ENCODE results near the gene VSIG4. TPM values are rescaled to one million over a fixed set of nuclear protein-coding genes. Genes with fewer than 3 reads are reported as not detected.
"Not testable (repeated sequence)": the region's sequence is repeated elsewhere in the genome, so short reads cannot be mapped to it uniquely, and the experiment has no call there.

Gene VSIG4, protein sequence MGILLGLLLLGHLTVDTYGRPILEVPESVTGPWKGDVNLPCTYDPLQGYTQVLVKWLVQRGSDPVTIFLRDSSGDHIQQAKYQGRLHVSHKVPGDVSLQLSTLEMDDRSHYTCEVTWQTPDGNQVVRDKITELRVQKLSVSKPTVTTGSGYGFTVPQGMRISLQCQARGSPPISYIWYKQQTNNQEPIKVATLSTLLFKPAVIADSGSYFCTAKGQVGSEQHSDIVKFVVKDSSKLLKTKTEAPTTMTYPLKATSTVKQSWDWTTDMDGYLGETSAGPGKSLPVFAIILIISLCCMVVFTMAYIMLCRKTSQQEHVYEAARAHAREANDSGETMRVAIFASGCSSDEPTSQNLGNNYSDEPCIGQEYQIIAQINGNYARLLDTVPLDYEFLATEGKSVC
- not detected in 2 replicates for total RNA-seq
- not detected for polyA plus RNA-seq (2012)

- no peak for DNase-seq (ENCODE audit: low read depth)
Measured at GRCh38 chrX:66039944-66040343, at the start of gene VSIG4. VSIG4 (minus strand) TSS chrX:66040080; CDS start chrX:66039998, 82 bp downstream.

DNA sequence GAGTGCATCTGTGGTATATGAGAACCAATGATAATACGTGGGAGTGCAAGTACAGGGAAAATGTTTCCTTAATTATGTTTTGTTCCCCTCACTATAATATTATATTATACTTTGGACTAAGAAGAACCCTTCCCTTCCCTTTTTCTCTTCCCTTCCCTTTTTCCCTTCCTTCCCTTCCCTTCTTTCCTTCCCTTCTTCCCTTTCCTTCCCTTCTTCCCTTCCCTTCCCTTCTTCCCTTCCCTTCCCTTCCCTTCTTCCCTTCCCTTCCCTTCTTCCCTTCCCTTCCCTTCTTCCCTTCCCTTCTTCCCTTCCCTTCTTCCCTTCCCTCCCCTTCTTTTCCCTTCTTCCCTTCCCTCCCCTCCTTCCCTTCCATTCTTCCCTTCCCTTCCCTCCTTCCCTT, 36.9 kb upstream of the VSIG4 start:
- DNase-seq (ENCODE audit: low read depth): no peak

- no peak for DNase-seq (ENCODE audit: low read depth)
Measured at GRCh38 chrX:66074920-66075879, 35.3 kb upstream of the VSIG4 start.

DNA sequence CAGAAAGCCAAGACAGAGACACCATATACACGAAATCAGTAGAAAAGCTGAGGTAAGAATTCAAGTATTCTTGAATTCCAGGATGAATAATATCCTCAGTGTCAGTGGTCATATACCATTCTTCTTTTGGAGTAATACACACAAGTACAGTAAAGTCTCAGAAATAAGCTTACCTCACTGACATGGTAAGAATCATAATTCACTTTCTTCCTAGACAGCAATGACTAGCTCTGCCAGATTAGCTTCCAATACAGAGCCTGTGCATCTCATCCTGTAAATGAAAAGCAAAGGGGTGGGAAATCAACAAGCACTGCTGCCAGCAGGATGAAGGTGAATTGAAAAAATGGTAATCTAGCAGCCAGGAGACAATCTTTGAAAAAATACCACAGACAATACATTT, 31.2 kb upstream of the VSIG4 start:
- no peak for DNase-seq (ENCODE audit: low read depth)

GRCh38 chrX:66064261-66064660, 24.4 kb upstream of the VSIG4 start:
- DNase-seq (ENCODE audit: low read depth): no peak

DNA sequence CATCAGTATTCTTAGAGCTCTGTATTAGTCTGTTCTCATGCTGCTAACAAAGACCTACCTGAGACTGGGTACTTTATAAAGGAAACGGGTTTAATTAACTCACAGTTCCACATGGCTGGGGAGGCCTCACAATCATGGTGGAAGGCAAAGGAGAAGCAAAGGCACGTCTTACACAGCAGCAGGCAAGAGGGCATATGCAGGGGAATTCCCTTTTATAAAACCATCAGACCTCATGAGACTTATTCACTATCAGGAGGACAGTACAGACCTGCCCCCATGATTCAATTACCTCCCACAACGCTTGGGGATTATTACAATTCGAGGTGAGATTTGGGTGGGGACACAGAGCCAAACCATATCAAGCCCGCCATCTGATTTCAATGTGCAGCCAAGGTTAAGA, 17.1 kb upstream of the VSIG4 start:
- DNase-seq (ENCODE audit: low read depth): not testable (repeated sequence)

- no peak for DNase-seq (ENCODE audit: low read depth)
Measured at GRCh38 chrX:66054978-66055377, 15.1 kb upstream of the VSIG4 start.

DNA sequence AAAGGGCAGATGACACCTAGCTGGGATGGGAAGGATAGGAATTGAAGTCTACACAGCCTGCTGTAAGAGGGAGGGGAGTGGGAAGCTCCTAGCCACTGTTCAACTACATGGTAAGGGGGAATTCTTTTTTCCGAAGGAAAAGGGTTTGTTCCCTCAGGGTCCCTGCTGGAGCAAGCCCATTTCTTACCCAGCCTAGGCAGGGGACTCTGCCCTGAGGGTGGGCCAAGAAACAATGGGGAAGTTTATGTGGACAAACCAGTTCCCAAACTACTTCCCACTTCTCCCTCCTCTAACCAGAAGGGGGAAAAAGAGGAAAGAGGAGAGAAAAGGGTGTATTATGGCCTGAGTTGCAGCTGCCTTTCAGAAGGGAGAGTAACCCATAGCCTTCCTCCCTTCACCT, 13.5 kb upstream of the VSIG4 start:
- DNase-seq (ENCODE audit: low read depth): no peak

DNA sequence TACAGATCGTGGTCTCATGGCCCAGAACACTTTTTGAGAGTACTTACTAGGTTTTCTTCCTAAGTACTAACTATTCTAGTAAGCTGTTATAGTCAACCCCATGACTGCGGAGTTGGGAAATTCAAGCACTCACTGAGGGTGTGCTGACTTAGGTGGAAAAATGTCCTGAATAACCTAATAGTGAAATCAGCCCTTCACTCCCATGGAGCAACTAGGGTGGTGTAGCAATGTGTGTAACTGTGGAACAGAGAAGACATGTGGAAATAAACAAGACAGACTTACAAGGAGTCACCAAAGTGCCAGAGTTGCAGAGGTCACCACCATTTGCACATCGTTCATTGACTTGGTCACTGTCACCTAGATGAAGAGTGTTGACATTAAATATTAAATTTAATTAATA, 12.1 kb upstream of the VSIG4 start:
- no peak for DNase-seq (ENCODE audit: low read depth)

- no peak for DNase-seq (ENCODE audit: low read depth)
Measured at GRCh38 chrX:66050140-66050569, 10.3 kb upstream of the VSIG4 start.

DNA sequence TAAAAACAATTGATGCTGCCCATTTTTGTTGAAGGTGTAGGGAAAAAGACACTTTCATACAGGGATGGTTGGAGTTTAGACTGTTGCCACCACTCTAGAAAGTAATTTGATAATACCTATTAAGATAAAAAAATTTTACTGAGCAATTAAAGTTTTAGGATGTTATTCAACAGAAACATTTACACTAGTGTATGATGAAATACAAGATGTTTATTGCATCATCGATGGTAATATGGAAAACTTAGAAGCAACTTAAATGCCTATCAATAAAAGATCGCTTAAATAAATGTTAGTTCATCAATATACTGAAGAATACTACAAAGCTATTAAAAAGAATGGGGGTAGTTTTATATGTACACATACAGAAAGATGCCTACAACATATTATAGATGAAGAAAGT, 9.2 kb upstream of the VSIG4 start:
- no peak for DNase-seq (ENCODE audit: low read depth)

DNA sequence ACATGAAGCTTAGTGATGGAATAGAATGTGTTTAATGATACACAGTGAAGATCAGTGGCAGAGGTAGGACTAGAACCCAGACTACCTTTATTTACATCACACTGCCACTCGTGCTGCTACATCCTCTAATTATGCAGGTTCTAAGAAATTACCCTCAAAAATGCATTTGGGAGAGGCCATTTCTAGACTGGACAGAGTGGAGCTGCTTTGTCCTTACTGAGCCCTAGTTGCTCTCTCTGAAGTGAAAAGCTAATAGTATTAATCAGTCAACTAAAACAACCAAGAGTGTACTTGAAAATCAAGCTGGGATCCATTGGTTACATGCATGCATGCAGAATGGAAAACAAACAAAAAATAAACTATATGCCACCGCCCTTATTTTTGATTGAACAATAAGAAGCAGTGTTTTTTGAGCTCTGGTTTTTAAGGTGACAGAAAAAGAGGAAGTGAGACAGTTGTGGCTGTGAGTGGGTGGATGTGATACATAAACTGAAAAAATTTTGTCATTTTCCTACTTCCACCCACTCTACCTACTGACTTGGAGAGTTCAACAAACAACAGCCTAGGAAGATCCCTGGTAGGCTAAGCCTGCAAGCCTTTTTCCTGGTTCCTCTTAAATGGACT, 6.8 kb upstream of the VSIG4 start:
- DNase-seq (ENCODE audit: low read depth): no peak

- DNase-seq (ENCODE audit: low read depth): no peak
Measured at GRCh38 chrX:66045894-66046293, 6.0 kb upstream of the VSIG4 start.

DNA sequence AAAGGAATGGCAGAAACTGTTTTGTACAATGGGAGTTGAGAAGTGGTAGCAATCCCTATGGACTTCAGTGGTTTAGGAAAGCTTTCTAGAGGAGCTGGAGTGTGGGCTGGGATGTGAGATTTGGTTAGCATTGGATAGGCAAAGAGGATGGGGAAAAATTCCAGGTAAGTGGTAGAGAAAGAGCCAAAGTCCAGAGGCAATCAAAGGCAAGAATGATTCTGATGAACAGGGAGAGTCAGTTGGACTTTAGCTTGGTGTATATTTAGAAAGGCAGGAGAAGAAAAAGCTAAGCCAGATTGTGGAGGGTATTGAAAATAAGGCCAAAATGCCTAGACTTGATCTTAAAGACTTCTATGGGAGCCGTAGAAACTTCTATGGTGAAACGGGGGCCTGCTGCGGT, 3.7 kb upstream of the VSIG4 start:
- DNase-seq (ENCODE audit: low read depth): no peak

GRCh38 chrX:66042307-66043077, 2.6 kb upstream of the VSIG4 start:
- DNase-seq (ENCODE audit: low read depth): no peak

GRCh38 chrX:66038115-66038514, 1.8 kb downstream of the VSIG4 start:
- no peak for DNase-seq (ENCODE audit: low read depth)

GRCh38 chrX:66036231-66036630, 3.6 kb downstream of the VSIG4 start:
- DNase-seq (ENCODE audit: low read depth): no peak

DNA sequence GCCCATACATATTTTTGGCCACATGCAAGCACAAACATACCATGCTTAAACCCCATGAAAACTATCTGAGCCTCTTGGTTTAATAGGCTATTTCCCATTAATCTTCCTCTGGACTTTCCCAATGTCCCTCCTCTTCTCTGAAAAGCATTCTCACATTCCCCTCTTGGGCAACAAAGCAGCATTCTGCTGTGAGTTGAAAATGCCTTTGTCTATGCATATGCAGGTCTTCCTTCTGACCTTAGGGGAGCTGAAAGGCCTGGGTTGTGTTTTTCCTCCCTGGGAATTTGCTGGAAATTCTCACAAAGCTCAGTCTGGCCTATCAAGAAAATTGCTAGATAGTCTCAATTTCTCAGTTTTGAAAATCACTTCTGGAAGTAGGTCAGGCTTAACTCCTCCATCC, 4.2 kb downstream of the VSIG4 start:
- no peak for DNase-seq (ENCODE audit: low read depth)

- DNase-seq (ENCODE audit: low read depth): peak; percentile 18
Measured at GRCh38 chrX:66030505-66031317, 9.2 kb downstream of the VSIG4 start.

GRCh38 chrX:66028936-66029335, 10.9 kb downstream of the VSIG4 start:
- DNase-seq (ENCODE audit: low read depth): no peak

All from myocyte (in vitro differentiated cells).